Measurements from ENCODE around the gene NFKBIA.

DNA sequence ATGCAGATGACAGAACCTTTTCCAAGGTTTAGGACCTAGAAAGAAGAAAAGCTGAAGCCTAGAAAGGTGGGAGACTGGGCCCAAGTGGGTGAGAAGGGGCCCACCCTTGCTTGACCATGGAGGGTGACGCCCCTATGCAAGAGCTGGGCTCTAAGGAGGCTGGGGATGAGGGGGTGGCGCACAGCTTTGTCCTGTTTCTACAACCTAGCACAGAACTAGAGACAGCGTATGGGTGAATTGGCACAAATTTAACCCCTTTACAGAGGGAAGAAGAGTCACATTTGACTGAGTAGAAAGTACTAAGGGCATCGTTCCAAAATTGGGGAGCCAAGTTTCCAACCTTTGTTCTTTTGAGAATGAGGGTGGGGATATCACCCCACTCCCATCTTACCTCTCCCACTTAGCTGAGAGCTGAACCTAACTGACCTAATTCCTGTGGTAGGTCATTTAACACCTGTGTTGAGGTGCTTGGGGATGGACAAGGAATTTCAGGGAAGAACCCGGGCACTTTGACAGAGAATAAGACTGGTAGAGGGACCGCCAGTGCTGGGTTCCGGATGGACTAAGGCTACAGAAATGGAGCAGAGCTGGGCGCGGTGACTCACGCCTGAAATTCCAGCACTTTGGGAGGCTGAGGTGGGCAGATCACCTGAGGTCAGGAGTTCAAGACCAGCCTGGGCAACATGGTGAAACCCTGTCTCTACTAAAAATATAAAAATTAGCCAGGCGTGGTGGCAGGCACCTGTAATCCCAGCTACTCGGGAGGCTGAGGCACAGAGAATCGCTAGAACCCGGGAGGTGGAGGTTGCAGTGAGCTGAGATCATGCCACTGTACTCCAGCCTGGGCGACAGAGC is 5.2 kb downstream of the NFKBIA start:
- TF ChIP-seq, protein P1, sequence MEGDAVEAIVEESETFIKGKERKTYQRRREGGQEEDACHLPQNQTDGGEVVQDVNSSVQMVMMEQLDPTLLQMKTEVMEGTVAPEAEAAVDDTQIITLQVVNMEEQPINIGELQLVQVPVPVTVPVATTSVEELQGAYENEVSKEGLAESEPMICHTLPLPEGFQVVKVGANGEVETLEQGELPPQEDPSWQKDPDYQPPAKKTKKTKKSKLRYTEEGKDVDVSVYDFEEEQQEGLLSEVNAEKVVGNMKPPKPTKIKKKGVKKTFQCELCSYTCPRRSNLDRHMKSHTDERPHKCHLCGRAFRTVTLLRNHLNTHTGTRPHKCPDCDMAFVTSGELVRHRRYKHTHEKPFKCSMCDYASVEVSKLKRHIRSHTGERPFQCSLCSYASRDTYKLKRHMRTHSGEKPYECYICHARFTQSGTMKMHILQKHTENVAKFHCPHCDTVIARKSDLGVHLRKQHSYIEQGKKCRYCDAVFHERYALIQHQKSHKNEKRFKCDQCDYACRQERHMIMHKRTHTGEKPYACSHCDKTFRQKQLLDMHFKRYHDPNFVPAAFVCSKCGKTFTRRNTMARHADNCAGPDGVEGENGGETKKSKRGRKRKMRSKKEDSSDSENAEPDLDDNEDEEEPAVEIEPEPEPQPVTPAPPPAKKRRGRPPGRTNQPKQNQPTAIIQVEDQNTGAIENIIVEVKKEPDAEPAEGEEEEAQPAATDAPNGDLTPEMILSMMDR (IDR thresholded peaks at IDR 0.05 in 4 of 5, conservative IDR thresholded peaks at IDR 0.05 in 1 of 5): no peak
- TF ChIP-seq POLR2A (IDR thresholded peaks at IDR 0.05): no peak
